Fibroblast of lung (primary cell): ENCODE measurements around the gene PLA1A. TPM values are rescaled to one million over a fixed set of nuclear protein-coding genes. Genes with fewer than 3 reads are reported as not detected.
A peak's percentile ranks its signal among the peaks of the same experiment; 100 is the strongest.

Experiments used
- DNase-seq, 2 donors: peaks; one replicate each; pipeline versions ENCODE4 v3.0.0 to v3.0.0-alpha.2; 2010; ENCODE audit warnings: low read depth in 2 of 2
- H2AFZ ChIP-seq: 2 replicates; pipeline ENCODE4 v1.5.1; 2012; ENCODE audit warnings: low read length, control low read depth, inconsistent platforms
- H3K27ac ChIP-seq: 2 replicates; pipeline ENCODE4 v1.5.1; 2011; ENCODE audit warnings: low read length, control low read depth; ENCODE audit not compliant: insufficient read depth
- H3K27me3 ChIP-seq: 2 replicates; pipeline ENCODE4 v1.5.1; 2011; ENCODE audit warnings: mild to moderate bottlenecking, low read length; ENCODE audit not compliant: control insufficient read depth, insufficient read depth
- H3K36me3 ChIP-seq: 2 replicates; pipeline ENCODE4 v1.5.1; 2011; ENCODE audit warnings: low read length; ENCODE audit not compliant: control insufficient read depth, insufficient read depth
- H3K4me1 ChIP-seq: 2 replicates; pipeline ENCODE4 v1.5.1; 2011; ENCODE audit warnings: low read length; ENCODE audit not compliant: control insufficient read depth, insufficient read depth; ENCODE audit errors: extremely low read depth
- H3K4me2 ChIP-seq: 2 replicates; pipeline ENCODE4 v1.5.1; 2011; ENCODE audit warnings: low read length, control low read depth; ENCODE audit not compliant: insufficient read depth; ENCODE audit errors: extremely low read depth
- H3K4me3 ChIP-seq, 4 experiments: fragments of 200-600 bp in 1 of 4; sonication (generic) in 1 of 4; replicated peaks in 1 of 4; 2 replicates each; pipeline ENCODE4 v1.5.1; 2011 to 2016; ENCODE audit warnings: low read length in 4 of 4, low read depth in 3 of 4, mild to moderate bottlenecking in 3 of 4, control low read depth in 2 of 4, inconsistent platforms in 1 of 4, mixed read lengths in 1 of 4; ENCODE audit not compliant: insufficient read depth in 1 of 4; ENCODE audit errors: control extremely low read depth in 1 of 4
- H3K79me2 ChIP-seq: 2 replicates; pipeline ENCODE4 v1.5.1; 2012; ENCODE audit warnings: mild to moderate bottlenecking, low read length, inconsistent platforms; ENCODE audit not compliant: control insufficient read depth, insufficient read depth
- H3K9ac ChIP-seq: 2 replicates; pipeline ENCODE4 v1.5.1; 2011; ENCODE audit warnings: mild to moderate bottlenecking, low read length, control low read depth; ENCODE audit not compliant: insufficient read depth
- H3K9me3 ChIP-seq: 2 replicates; pipeline ENCODE4 v1.5.1; 2012; ENCODE audit warnings: low read depth, low read length; ENCODE audit not compliant: control insufficient read depth, insufficient read depth
- H4K20me1 ChIP-seq: 2 replicates; pipeline ENCODE4 v1.5.1; 2011; ENCODE audit warnings: low read length; ENCODE audit not compliant: control insufficient read depth, insufficient read depth; ENCODE audit errors: extremely low read depth
- CTCF ChIP-seq, 2 donors: IDR thresholded peaks in 1 of 2; conservative IDR thresholded peaks in 1 of 2; 1 replicate in 1 of 2; 2 replicates in 1 of 2; pipeline ENCODE4 v1.5.1; 2011 to 2012; ENCODE audit warnings: low read length in 2 of 2, control low read depth in 1 of 2, inconsistent platforms in 1 of 2, low read depth in 1 of 2, mild to moderate bottlenecking in 1 of 2
- EZH2 ChIP-seq: IDR thresholded peaks from 2 replicates; pipeline ENCODE4 v1.5.1; 2012; ENCODE audit warnings: low read length, control low read depth, mild to moderate bottlenecking; ENCODE audit errors: missing control alignments
- polyA plus RNA-seq, 2 donors: library from polyadenylated mRNA; depleted of rRNA in 1 of 2; stranded (reverse) in 1 of 2; unstranded in 1 of 2; fragments of >200 nt; gene quantifications; 2 replicates each; pipeline ENCODE4 v1.2.1, GENCODE V29; 2011 to 2012; ENCODE audit warnings: missing spikeins in 1 of 2
- total RNA-seq: library from RNA; depleted of rRNA; stranded (reverse); fragments of >200 nt; gene quantifications from 2 replicates; pipeline ENCODE4 v1.2.1, GENCODE V29; 2014

The PLA1A gene
- total and polyA plus RNA-seq, 2 donors (not counting 1 experiment from before 2014, with no cell fraction given), result under 0.01 TPM; not detected in 1

GRCh38 chr3:119639494-119640350 lies 42.0 kb downstream of the PLA1A start:
- Histone ChIP-seq H3K4me1 (peaks cover 24% of the 10 kb centered on the region), H4K20me1 (no peaks in the 10 kb centered on the region), H3K27me3 (no peaks in the 10 kb centered on the region), H3K27ac (no peak overlapping the region), H3K4me2 (no peak overlapping the region), H2AFZ (no peak overlapping the region), H3K36me3 (no peaks in the 10 kb centered on the region), H3K9me3 (no peaks in the 10 kb centered on the region), H3K4me3 (no peak overlapping the region), H3K9ac (no peak overlapping the region), H3K79me2 (no peaks in the 10 kb centered on the region)
- DNase-seq, result no peak
- TF ChIP-seq EZH2, result no peak
- no peak for TF ChIP-seq CTCF (conservative IDR thresholded peaks at IDR 0.05 in 1 of 2, IDR thresholded peaks at IDR 0.05 in 1 of 2; ENCODE audit: low read depth in 1 of 2, low read length in 2 of 2)

GRCh38 chr3:119641416-119641815 lies 43.7 kb downstream of the PLA1A start:
- Histone ChIP-seq H3K4me2 (no peak overlapping the region), H3K9me3 (no peaks in the 10 kb centered on the region), H3K27ac (no peak overlapping the region), H2AFZ (no peak overlapping the region), H3K9ac (no peak overlapping the region), H3K4me1 (peaks cover 24% of the 10 kb centered on the region), H4K20me1 (no peaks in the 10 kb centered on the region), H3K36me3 (no peaks in the 10 kb centered on the region), H3K4me3 (no peak overlapping the region), H3K27me3 (no peaks in the 10 kb centered on the region), H3K79me2 (no peaks in the 10 kb centered on the region)
- TF ChIP-seq CTCF (conservative IDR thresholded peaks at IDR 0.05 in 1 of 2, IDR thresholded peaks at IDR 0.05 in 1 of 2; ENCODE audit: low read depth in 1 of 2, low read length in 2 of 2) (no peak), EZH2 (no peak)
- no peak for DNase-seq

GRCh38 chr3:119642746-119643473 lies 45.2 kb downstream of the PLA1A start:
- Histone ChIP-seq H3K9me3 (no peaks in the 10 kb centered on the region), H3K27ac (peak overlapping the region; percentile 64), H4K20me1 (no peaks in the 10 kb centered on the region), H2AFZ (peak overlapping the region; percentile 70), H3K4me2 (no peak overlapping the region), H3K27me3 (no peaks in the 10 kb centered on the region), H3K4me3 (no peak overlapping the region), H3K9ac (peak overlapping the region; percentile 5), H3K36me3 (no peaks in the 10 kb centered on the region), H3K4me1 (peaks cover 18% of the 10 kb centered on the region), H3K79me2 (no peaks in the 10 kb centered on the region)
- no peak for TF ChIP-seq EZH2
- TF ChIP-seq CTCF (conservative IDR thresholded peaks at IDR 0.05 in 1 of 2, IDR thresholded peaks at IDR 0.05 in 1 of 2; ENCODE audit: low read depth in 1 of 2, low read length in 2 of 2), result no peak
- peak; percentile 45 to 56 for DNase-seq
